Measurements from ENCODE around the gene DMKN.

DMKN gene, protein sequence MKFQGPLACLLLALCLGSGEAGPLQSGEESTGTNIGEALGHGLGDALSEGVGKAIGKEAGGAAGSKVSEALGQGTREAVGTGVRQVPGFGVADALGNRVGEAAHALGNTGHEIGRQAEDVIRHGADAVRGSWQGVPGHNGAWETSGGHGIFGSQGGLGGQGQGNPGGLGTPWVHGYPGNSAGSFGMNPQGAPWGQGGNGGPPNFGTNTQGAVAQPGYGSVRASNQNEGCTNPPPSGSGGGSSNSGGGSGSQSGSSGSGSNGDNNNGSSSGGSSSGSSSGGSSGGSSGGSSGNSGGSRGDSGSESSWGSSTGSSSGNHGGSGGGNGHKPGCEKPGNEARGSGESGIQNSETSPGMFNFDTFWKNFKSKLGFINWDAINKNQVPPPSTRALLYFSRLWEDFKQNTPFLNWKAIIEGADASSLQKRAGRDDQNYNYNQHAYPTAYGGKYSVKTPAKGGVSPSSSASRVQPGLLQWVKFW

DNA sequence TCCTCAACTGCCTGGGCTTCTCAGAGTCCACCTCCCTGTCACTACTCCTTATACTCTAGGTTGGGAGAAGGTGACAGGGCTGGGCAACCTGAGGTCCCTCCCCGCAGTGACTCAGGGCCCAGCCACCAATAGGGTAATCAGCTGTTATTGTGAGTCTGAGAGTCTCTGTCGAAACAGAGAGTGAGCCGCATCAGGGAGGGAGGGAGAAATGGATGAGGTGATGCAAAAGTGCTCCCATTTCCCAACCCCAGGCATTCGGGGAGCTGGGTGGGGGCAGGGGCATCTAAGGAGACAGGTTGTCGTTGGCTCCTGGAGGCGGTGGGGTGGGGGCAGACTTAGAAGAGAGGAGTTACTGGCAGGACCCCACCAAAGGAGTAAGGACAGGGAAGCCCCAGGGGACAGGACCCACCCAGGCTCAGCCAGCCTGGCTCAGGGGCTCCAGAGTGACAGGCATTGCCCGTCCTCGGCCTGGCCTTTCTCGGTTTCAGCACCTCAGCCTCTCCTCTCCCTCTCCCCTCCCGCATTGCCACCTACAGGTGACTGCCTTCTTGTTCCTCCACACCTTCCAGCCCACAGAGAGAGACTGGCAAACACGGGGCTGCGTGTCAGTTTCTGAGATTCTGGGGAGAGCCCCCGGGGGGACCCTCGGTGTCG is at the start of gene DMKN:
Gene DMKN (minus strand): TSS at position 22 of the 654 bp plus-strand sequence. CDS start 174 bp downstream, outside the sequence.
- DNase-seq (ENCODE audit: low read depth in 2 of 2): no peak

GRCh38 chr19:35562776-35563175 is 49.3 kb upstream of the DMKN start:
- no peak for DNase-seq (ENCODE audit: low read depth in 2 of 2)

- DNase-seq (ENCODE audit: low read depth in 2 of 2): no peak
Observed at GRCh38 chr19:35562336-35562735, 48.9 kb upstream of the DMKN start.

GRCh38 chr19:35561436-35561835 is 48.0 kb upstream of the DMKN start:
- no peak for DNase-seq (ENCODE audit: low read depth in 2 of 2)

DNA sequence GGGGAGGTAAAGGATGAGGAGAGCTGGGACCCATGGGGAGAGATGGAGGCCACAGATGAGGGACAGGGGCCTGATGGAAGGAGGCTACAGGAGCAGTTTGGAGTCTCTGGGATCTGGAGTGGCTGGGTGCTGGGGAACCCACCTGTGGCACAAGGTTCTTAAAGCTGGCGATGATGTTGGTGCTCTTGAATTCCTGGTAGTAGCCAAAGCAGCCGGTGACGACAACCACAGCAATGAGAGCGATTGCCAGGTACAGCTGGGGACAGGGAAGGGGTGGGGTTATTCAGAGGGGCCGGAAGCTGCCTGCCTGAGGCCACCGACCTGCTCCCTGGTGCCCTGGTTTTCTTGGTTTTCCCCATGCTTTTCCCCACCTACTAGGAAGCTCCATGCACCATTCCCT is 47.2 kb upstream of the DMKN start:
- no peak for DNase-seq (ENCODE audit: low read depth in 2 of 2)

- DNase-seq (ENCODE audit: low read depth in 2 of 2): no peak
Observed at GRCh38 chr19:35560271-35560670, 46.8 kb upstream of the DMKN start.

- DNase-seq (ENCODE audit: low read depth in 2 of 2): no peak
Observed at GRCh38 chr19:35559781-35560180, 46.3 kb upstream of the DMKN start.

GRCh38 chr19:35559281-35559659 is 45.8 kb upstream of the DMKN start:
- DNase-seq (ENCODE audit: low read depth in 2 of 2): no peak

GRCh38 chr19:35558400-35559280 is 45.2 kb upstream of the DMKN start:
- no peak for DNase-seq (ENCODE audit: low read depth in 2 of 2)

DNA sequence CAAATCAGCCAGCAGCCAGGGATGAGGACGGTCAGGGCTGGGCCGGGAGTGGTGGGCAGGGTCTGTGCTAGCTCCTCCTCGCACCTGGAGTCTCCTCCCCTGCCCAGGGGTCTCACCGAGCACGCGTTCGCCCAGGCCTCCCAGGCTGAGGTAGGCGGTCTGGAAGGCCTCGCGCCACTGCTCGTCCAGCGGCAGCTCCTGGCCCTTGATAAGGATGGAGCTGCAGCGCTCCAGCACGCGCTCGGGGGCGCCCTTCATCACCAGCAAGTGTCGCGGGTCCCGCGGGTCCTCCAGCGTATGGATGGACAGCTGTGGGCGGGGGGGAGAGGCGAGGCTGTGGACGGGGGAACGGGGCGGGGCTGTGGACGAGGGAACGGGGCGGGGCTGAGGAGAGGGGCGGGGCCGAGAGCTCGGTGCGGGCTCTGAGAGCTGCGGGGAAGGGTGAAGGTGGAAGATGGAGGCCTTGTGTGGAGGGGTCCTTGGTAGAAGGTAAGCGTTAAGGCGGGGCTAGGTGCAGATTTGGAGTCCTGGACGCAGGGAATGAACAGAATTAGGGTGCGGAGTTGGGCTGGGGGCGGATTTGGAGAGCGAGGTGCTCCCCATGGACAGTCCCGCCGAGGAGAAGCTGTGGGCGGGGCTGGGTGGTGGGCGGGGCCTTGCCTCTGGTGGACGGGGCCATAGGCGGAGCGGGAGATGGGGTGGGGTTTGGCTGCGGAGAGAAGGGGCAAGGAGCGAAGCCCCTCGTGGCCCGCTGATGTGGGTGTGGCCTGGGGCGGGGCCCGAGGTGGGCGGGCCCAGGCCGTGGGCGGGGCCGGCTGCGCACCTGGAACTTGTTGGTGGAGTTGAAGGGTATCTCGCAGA is 44.3 kb upstream of the DMKN start:
- peak in 1 of 2 donors; percentile 31 for DNase-seq (ENCODE audit: low read depth in 2 of 2)

GRCh38 chr19:35556846-35557538 is 43.5 kb upstream of the DMKN start:
- DNase-seq (ENCODE audit: low read depth in 2 of 2): no peak

- no peak for DNase-seq (ENCODE audit: low read depth in 2 of 2)
Observed at GRCh38 chr19:35556025-35556590, 42.7 kb upstream of the DMKN start.

GRCh38 chr19:35555301-35556005 is 42.0 kb upstream of the DMKN start:
- DNase-seq (ENCODE audit: low read depth in 2 of 2): no peak

DNA sequence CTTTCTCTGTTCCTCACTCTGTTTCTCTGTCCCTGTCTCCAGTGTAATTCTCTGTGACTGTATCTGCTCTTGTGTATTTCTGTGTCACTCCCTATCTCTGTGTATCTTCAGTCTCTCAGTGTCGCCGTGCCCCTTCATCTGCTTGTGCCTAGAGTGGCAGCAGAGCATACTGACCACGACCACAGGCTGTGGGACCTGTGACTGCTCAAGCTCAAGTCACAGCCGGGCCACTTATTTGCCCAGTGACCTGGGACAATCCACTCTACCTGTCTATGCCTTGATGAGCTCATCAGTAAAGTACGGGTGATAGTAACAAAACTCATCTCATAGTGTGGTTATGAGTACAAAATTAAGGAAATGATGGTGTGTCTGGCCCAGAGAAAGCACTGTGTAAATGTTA is 40.6 kb upstream of the DMKN start:
- no peak for DNase-seq (ENCODE audit: low read depth in 2 of 2)

DNA sequence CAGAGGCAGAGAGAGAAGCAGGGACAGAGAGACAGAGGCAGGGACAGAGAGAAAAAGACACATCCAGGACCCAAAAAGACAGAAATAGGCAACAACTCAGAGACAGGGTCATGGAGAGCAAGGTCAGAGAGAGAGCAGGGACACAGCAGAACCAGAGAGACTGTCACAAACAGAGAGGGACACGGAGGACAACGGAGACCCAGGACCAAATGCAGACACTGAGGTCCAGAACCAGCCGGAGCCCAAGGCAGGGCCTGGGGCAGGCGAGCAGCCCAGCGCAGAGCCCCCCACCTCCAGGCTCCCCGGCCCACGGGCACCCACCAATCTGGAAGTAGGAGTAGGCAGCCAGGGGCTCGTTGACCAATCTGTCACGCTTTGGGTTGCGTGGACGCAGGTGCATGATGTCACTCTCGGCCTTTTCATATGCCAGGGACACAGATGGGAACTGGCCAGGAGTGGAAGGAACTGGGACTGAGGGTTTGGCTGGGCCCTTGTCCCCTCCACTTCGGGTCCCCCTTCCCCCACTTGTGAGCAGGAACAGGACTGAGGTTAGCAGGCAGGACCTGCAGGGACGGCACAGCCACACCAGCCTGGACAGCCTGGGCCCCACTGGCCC is 40.0 kb upstream of the DMKN start:
- no peak for DNase-seq (ENCODE audit: low read depth in 2 of 2)

DNA sequence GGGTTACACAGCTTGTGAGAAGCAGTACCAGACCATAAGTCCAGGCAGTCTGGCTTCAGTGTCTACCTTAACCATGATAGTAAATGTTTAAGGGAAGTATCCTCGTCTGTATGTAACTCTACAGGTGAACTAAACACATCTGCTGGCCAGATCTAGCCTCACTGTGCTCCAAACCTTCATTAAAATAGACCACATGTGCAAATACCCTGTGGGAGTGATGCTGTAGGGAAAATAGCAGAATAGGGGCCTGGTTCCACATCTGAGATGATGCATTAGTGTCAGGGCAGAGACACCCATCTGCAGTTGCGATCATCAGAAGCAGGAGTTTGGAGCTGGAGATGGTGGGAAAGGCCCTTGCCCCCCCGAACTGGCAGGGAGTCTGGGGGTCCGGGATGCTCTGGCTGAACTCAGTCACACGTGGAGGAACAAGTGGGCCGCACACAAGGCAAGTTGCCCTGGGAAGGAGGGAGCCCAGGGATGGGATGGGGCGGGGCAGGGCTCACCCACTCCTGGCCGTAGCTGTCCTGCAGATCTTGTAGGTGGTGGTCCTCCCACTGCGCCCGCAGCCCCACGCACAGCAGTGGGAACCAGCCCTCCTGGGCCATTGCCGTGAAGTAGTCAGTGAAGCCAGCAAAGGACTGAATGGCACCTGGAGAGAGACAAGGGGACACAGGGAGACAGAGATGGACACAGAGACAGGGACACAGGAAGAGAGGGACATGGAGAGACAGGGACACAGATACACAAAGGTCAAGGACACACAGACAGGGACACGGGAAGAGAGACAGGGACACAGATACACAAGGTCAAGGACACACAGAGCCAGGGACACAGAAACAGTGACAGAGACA is 39.3 kb upstream of the DMKN start:
- no peak for DNase-seq (ENCODE audit: low read depth in 2 of 2)

DNA sequence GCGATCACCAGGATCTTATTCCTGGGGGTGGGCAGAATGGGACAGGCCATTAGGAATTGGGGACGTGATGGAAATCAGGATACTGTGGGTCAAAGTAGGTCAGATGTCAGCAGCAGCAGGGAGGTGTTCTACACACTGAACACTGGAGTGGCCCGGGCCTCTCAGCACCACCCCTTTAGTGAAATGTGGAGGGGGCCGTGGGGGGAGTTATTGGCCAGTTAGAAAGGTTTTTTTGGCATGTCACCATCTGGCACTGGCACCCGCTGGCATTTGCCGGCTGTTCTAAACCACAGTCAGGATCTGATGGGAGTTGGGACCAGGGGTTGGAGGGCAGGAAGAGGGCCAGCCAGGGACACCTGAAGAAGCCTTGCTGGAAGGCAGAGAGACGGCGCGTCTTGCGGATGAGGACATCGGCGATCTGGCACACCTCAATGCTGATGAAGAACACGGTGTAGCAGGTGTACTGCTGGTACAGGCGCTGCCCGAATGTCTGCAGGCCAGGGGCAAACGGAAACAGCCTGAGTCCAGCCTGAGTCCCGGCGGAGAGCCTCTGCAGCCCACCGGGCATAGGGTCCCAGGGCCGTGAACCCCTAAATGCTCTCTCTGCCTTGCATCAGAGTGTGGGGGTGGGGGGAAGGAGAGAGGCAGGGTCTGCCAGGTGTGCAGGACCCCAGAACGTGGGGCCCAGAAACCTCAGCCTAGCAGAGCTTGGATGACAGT is 37.8 kb upstream of the DMKN start:
- no peak for DNase-seq (ENCODE audit: low read depth in 2 of 2)

Data from stimulated activated CD8-positive, alpha-beta memory T cell treated with anti-CD3 and anti-CD28 coated beads, Interleukin-7, amount 100 ng/mL, for 1 hour (primary cell).